ENCODE results near the gene CTNNA2.

CTNNA2 gene

GRCh38 chr2:79612999-79613398 lies 100.1 kb downstream of the CTNNA2 start:
- DNase-seq (ENCODE audit: low spot score) = no peak

DNA sequence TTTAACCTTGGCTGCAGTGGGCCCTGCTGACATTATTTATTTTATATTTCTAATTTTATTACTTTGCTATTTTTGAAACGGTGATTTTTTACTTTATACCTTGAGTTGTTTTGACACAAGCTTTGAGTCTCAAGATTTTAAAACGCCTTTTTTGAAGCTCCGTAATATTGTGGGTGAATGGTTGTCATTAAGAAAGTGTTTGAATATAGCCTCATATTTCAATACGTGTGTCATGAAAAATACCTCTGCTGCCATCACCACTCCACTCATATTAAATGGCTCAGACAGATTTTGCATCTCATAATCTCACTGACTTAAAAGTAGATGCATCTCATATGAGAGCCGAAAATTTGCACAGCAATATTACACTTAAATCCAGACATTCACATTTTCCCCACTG lies 106.6 kb downstream of the CTNNA2 start:
- DNase-seq (ENCODE audit: low spot score) = no peak

GRCh38 chr2:79619976-79620375 lies 107.1 kb downstream of the CTNNA2 start:
- no peak for DNase-seq (ENCODE audit: low spot score)

- DNase-seq (ENCODE audit: low spot score) = no peak
These were observed 107.8 kb downstream of the CTNNA2 start for GRCh38 chr2:79620679-79621078.

DNA sequence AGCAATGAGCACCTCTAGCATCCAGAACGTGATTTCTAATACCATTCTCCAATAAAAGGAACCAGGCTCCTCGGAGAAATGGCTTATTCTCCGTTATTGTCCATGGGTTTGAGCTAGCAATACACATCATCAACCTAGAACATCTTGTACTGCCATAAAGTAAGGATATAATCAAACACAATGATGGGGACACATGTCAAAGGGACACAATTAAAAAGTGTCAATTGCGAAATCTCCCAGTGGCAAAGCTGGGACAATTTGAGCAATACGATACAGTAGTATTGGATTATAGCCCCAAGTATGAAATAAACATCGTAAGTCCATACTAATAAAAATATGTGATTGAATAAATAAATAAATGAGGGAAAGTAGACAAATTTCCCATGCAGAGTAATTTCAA lies 108.4 kb downstream of the CTNNA2 start:
- no peak for DNase-seq (ENCODE audit: low spot score)

DNA sequence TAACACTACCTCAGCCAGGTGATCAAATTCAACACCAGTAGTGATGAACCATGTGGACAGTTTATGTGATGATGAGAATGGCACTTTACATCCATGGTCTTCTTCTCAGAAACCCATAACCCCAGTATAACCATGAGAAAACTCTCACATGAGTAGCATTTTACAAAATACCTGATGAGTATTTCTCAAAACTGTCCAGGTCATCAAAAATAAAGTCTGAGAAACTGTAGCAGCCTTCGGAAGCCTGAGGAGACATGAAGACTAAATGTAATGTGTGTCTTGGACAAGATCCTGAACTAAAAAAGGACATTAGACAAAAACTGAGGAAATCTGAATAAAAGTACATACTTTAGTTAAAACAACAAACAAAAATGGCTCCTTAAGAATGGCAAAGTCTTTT lies 108.9 kb downstream of the CTNNA2 start:
- no peak for DNase-seq (ENCODE audit: low spot score)

- DNase-seq (ENCODE audit: low spot score) = peak; percentile 6
These were observed 109.7 kb downstream of the CTNNA2 start for GRCh38 chr2:79622508-79622907.

GRCh38 chr2:79627237-79627636 lies 114.4 kb downstream of the CTNNA2 start:
- no peak for DNase-seq (ENCODE audit: low spot score)

- no peak for DNase-seq (ENCODE audit: low spot score)
These were observed 117.2 kb downstream of the CTNNA2 start for GRCh38 chr2:79630060-79630459.

- no peak for DNase-seq (ENCODE audit: low spot score)
These were observed 118.2 kb downstream of the CTNNA2 start for GRCh38 chr2:79630972-79631557.

- no peak for DNase-seq (ENCODE audit: low spot score)
These were observed 125.6 kb downstream of the CTNNA2 start for GRCh38 chr2:79638410-79638809.

- DNase-seq (ENCODE audit: low spot score) = no peak
These were observed 126.1 kb downstream of the CTNNA2 start for GRCh38 chr2:79638954-79639353.

GRCh38 chr2:79640001-79640400 lies 127.2 kb downstream of the CTNNA2 start:
- DNase-seq (ENCODE audit: low spot score) = no peak

DNA sequence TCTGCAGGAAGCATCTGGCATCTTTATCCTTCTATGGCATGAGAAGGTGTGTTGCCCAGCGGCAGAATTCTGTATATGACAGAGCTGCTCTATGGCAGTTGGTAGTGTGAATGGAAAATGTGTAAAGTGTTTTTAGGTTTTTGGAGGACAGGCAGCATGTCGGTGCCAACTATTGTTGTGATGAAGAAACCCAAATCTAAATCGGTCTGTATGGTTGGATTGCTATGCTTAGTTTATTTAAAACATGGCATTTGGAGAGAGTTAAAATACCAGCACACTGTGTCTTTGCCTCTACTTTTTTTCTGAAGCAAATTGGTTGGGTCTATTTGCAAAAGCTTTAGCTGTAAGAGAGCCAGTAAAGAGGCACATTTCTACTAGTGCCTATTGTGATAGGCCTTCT lies 136.7 kb downstream of the CTNNA2 start:
- DNase-seq (ENCODE audit: low spot score) = no peak

DNA sequence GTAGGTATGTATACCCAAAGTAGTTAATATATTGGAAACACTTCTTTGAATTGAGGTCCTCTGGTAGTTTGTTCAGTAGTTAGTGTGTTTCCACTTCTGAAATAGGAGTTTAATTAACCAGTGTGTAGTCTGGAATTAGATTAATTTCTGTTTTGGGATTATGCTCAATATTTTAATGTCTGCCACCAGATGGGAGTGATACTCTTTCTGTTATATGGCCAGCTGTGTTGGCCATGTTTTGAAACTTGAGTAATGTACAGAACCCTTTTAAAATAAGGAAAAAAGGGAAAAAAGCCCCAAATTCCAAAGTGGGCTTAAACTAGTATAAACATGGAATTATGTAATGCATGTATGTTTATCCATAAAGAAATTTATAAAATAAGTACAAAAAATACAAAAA lies 147.7 kb downstream of the CTNNA2 start:
- no peak for DNase-seq (ENCODE audit: low spot score)

DNA sequence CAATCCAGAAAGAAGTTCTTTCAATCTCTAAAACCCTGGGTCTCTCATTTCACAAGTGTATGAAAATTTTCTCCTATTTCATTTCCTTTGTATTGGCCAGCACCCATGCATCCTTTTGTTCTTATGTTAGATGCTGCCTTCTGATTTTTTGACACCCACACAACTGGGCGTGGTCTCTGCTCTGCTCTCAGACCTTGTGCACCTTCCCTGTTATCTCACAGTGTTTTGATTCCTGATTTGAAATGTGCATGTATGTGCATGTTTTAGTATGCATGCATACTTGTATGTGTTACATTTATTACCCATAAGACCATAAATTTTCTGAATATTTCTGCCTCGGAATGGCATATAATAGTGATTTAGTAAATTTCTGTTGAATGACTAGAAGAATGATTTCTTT lies 152.2 kb downstream of the CTNNA2 start:
- no peak for DNase-seq (ENCODE audit: low spot score)

DNA sequence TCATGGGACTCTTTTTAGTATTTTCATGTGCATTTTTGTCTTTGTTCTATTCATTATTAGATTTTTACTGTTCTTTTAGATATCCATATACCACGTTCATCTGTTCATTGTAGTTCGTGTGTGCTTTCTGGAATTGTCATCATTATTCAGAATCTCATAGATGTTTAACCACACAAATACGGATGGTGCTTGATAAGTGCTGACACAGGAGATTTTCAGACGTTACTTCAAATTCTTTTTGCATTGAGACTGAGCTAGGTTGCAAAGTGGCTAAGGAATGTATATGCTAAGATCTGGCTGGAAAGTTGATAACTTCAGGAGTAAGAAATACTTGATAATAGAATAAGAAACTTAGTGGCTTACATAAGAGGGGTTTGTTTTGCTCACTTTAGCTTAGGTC lies 153.6 kb downstream of the CTNNA2 start:
- no peak for DNase-seq (ENCODE audit: low spot score)

GRCh38 chr2:79669714-79670113 lies 156.9 kb downstream of the CTNNA2 start:
- DNase-seq (ENCODE audit: low spot score) = no peak

- DNase-seq (ENCODE audit: low spot score) = no peak
These were observed 157.3 kb downstream of the CTNNA2 start for GRCh38 chr2:79670198-79670597.

DNA sequence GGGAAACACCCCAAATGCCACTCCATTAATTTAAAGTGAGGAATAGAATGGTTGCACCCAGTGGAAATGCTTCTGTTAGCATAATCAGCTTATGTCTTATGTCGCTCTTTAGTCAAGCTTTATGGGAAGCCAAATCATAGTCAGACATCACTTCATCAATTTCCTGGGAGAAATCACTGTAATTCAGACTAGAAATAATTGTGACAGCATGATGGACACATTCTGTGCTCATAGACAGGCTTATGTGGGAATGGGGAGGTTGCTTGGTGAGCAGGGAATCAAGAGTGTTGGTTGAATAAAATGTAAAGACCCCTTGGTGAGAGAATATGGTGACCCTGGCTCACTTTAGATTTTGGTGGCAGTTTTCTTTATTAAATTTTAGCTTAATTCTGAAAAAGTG lies 174.0 kb downstream of the CTNNA2 start:
- DNase-seq (ENCODE audit: low spot score) = no peak

DNA sequence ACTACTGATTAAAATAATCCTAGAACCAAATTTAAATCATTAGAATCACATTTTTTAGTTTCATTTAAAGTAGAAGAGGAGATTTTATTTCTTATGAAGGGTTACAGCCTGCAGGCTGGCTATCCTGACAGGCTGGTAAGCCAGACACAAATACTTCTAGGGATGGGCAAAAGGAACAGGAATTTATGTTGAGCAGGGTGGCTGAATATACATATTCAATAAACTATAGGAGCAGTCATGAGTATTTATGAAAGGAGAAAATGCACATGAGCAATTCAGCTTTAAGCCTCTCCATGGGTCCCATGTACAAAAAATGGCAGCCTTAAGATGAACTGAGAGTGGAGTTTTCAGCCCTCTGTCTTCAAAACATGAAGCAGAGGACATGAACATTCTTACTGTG lies 182.4 kb downstream of the CTNNA2 start:
- DNase-seq (ENCODE audit: low spot score) = no peak

- DNase-seq (ENCODE audit: low spot score) = no peak
These were observed 184.3 kb downstream of the CTNNA2 start for GRCh38 chr2:79697200-79697599.

GRCh38 chr2:79700651-79701050 lies 187.8 kb downstream of the CTNNA2 start:
- no peak for DNase-seq (ENCODE audit: low spot score)

- no peak for DNase-seq (ENCODE audit: low spot score)
These were observed 190.1 kb downstream of the CTNNA2 start for GRCh38 chr2:79702905-79703304.

DNA sequence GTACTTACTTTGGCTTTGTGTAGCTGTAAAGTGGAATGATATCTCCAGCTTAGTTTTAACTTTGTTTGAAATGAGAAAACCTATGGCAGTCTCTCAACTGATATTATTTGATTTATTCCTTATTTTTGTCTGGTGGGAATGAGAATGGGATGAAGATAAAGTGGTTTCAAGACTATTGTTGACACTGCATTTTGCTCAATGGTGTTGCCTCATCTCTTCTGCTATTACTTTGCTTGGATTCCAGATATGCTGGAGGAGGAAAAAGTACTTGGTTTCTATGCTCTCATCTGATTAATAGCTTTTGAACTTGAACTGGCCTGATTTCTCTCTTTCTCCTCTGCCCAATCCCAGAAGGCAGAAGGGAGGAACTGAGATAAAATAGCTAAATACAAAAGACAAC lies 198.2 kb downstream of the CTNNA2 start:
- DNase-seq (ENCODE audit: low spot score) = no peak

All from GM03348 (cell line).